Right hindlimb (tissue), 1 donor: ENCODE data around the gene CABCOCO1.

ENCODE experiments used
- DNase-seq: peaks from one replicate; pipeline ENCODE4 v3.0.0-alpha.2; 2018

Gene CABCOCO1

GRCh38 chr10:61787170-61787569 lies 124.4 kb downstream of the CABCOCO1 start:
- DNase-seq: no peak

DNA sequence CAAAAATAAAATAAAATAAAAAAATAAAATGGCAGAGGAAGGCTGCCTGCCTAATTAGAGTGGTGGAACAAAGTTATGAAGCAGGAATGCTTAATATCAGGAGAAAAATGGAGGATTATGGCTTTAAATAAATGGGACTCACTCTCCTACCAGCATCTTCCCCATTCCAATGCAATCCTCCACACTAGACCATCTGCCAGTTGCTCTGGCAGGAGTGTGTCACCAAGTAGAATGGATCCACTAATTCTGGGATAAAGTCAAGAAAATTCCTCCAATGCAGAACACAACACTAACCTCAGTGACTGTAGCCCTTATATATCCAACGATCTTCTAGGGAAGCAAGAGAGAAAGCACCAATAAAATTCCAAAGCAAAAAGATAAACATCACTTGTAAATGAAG lies 126.3 kb downstream of the CABCOCO1 start:
- no peak for DNase-seq

GRCh38 chr10:61791216-61791615 lies 128.5 kb downstream of the CABCOCO1 start:
- no peak for DNase-seq

GRCh38 chr10:61792097-61792716 lies 129.5 kb downstream of the CABCOCO1 start:
- no peak for DNase-seq

DNA sequence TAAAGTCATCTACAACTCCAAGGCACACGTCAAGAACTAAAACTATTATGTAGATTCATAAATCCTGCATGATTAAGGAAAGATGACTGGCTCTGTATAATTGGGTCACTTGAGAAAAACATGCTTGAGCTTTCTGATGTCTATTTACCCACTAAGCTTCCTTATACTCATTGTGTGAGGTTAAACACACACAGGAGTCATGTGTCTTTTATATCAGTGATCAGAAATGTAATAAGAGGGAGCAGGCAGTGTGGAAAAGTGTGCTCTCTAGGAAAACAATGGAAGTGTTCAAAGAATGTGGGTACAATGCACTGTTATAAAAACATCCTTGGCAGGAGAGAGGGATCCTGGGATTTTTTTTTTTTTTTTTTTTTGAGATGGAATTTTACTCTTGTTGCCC lies 130.2 kb downstream of the CABCOCO1 start:
- DNase-seq: no peak

GRCh38 chr10:61793760-61794703 lies 131.3 kb downstream of the CABCOCO1 start:
- DNase-seq: peak; percentile 27

GRCh38 chr10:61795147-61795546 lies 132.4 kb downstream of the CABCOCO1 start:
- DNase-seq: no peak

GRCh38 chr10:61795551-61795950 lies 132.8 kb downstream of the CABCOCO1 start:
- no peak for DNase-seq

- no peak for DNase-seq
Observed at GRCh38 chr10:61796785-61797184, 134.1 kb downstream of the CABCOCO1 start.

GRCh38 chr10:61797304-61798153 lies 134.8 kb downstream of the CABCOCO1 start:
- DNase-seq: no peak

DNA sequence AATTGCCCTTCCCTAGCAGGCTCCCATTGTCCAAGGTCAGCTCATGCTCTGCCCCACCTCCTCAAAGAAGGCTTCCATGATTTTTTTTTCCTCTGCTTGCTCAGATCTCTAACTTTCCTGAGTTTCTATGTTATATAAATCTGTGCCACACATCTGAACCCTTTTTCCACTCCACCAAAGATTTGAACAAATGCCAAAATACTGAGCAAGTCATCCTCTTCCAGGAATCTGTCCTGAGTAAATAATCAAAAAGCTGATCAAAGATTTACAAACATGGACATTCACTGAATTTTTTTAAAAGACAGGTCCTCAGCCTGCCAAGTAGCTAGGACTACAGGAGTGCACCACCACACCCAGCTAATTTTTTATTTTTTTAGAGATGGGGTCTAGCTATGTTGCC lies 136.0 kb downstream of the CABCOCO1 start:
- no peak for DNase-seq

DNA sequence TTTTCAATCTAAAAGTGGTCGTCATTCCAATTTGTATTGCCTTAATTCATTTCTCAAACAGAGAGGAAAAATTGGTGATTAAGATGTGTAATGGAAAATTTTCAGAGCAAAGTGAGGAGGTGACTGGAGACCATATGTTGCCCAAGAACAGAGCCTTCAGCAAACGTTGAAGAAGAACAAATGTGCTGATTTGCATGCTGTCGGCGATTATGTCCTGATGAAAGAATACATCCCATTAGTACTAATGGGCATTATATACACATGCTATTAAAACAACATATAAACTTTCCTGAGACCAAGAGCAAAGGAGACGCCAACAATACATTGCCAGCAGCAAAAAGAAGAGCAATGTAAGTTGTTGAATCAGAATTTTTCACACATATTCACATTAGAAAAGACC lies 138.8 kb downstream of the CABCOCO1 start:
- DNase-seq: no peak

DNA sequence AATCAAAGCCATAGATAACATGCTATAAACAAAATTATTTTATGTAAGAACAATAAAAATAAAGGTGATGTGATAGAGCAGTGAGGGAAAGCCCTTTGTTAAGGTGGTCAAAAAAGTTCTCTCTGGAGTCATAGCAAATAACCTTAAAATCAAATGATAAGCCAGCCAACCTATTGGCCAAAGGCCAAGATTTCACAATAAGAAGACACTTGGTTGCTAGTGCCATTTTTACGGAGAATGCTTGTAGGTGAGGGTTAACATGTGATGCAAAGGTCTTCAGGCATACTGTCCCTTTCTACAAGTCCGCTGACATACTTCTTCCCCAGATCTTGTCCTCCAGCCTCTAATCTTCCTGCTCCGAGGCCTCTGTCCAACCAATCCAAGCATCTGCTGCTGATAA lies 140.5 kb downstream of the CABCOCO1 start:
- no peak for DNase-seq

DNA sequence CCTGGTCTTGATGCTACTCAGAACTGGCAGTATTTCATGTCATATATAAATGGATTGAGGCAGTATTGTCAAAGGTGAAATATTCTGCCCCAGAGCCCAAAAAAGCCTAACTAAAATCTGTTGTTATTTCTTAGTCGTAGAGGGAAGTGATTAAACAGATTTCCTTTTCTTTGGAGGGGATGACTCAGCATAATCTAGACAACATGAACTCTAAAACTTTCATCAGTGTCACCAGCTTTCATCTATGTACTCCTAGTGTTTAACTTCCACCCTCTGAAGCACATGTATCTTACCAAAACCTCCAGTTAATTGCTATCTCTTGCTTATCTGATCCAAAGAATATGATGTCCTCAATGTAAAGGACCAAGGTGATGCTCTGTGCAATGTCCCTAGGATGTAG lies 141.7 kb downstream of the CABCOCO1 start:
- DNase-seq: no peak

- DNase-seq: no peak
Observed at GRCh38 chr10:61805091-61805490, 142.4 kb downstream of the CABCOCO1 start.

DNA sequence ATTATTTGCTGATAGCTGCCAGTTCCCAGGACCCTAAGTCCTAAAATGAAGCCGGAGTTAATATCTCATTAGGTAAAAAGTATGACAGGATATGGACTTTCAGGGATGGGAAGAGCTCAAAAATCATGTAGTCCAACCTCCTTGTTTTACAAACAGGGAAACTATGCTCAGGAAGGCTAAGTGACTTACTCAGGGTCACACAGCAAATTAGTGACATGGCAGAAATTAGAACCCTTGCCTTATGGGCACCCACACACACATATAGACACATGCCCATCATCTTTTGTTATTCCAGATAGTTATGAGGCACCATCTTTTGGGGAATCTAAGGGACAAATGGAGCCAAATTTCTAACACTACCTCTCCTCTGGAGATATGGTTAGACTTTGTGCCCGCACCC lies 147.5 kb downstream of the CABCOCO1 start:
- no peak for DNase-seq

GRCh38 chr10:61812052-61812721 lies 149.5 kb downstream of the CABCOCO1 start:
- DNase-seq: no peak

GRCh38 chr10:61812920-61813319 lies 150.2 kb downstream of the CABCOCO1 start:
- no peak for DNase-seq

DNA sequence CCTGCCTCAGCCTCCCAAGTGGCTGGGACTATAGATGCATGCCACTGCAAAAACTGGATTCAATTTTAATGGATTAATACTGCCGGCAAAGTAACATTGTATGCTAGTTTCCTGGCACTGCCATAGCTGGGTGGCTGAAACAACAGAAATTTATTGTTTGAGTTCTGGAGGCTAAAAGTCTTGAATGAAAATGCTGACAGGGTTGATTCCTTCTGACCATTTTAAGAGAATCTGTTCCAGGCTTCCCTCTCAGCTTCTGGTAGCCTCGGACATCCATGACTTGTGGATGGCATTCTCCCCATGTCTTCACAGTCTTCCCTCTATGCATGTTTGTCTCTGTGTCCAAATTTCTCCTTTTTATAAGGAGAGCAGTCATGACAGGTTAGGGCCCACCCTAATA lies 151.4 kb downstream of the CABCOCO1 start:
- no peak for DNase-seq

DNA sequence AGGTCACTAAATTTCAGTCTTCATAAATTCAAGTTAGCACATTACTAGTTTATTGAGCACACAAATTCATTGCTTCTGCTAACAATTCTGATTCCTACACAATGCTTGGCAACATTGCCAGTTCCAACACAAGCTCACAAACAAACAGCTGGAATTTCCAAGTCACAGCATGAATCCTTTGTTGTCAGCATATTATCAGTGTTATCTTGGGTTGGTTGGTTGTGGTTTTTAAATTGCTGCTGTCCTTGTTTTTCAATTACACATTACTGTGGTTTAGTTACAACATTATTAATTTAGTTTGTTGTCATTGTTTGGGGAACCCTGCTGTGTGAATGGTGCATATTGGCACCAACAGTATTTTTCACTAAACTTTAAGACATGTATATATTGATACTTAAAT lies 152.8 kb downstream of the CABCOCO1 start:
- no peak for DNase-seq
